OCI-LY7 (cell line): Measurements from ENCODE around the gene SUSD4. TPM values are rescaled to one million over a fixed set of nuclear protein-coding genes. Genes with fewer than 3 reads are reported as not detected.

ENCODE experiments used
- BruUV-seq: library from RNA; stranded (reverse); fragments of 400-500 nt; replicated peaks from 2 replicates; lab custom pipeline; 2021; lab: Mats Ljungman, UMichigan
- CTCF ChIA-PET: fragments of 300-600 bp; sonication (Branson Sonifier 250); formaldehyde crosslinking; loops from one replicate; lab custom pipeline; 2022; ENCODE audit warnings: antibody characterized with exemption; ENCODE audit not compliant: unreplicated experiment; lab: Charles Lee
- POLR2A ChIA-PET: fragments of 300-600 bp; sonication (Branson Sonifier 250); formaldehyde crosslinking; loops from one replicate; lab custom pipeline; 2022; ENCODE audit warnings: antibody characterized with exemption; lab: Charles Lee
- DNase-seq: peaks from one replicate; pipeline ENCODE4 v3.0.0-alpha.2; 2015; ENCODE audit warnings: low spot score
- H2AFZ ChIP-seq: fragments of 200-600 bp; sonication (generic), shearing (Covaris generic); 2 replicates; pipeline ENCODE4 v1.6.1; 2014; ENCODE audit warnings: mild to moderate bottlenecking, antibody characterized with exemption, low read length, moderate library complexity
- H3K27ac ChIP-seq: fragments of 200-600 bp; sonication (generic); 2 replicates; pipeline ENCODE4 v1.5.1; 2014; ENCODE audit warnings: mixed run types, low read depth, mild to moderate bottlenecking, moderate library complexity, low read length, inconsistent platforms; ENCODE audit not compliant: poor library complexity, severe bottlenecking
- H3K36me3 ChIP-seq: fragments of 200-600 bp; sonication (generic); 2 replicates; pipeline ENCODE4 v1.6.1; 2014; ENCODE audit warnings: mild to moderate bottlenecking, antibody characterized with exemption, low read length, moderate library complexity, mixed read lengths; ENCODE audit not compliant: insufficient read depth
- H3K4me1 ChIP-seq: fragments of 200-600 bp; sonication (generic); 2 replicates; pipeline ENCODE4 v1.5.1; 2014; ENCODE audit warnings: mild to moderate bottlenecking, low read length; ENCODE audit not compliant: insufficient read depth, poor library complexity, severe bottlenecking
- H3K4me2 ChIP-seq: fragments of 200-600 bp; sonication (generic); 2 replicates; pipeline ENCODE4 v1.6.1; 2014; ENCODE audit warnings: mild to moderate bottlenecking, low read length
- H3K4me3 ChIP-seq: fragments of 200-600 bp; sonication (generic); 2 replicates; pipeline ENCODE4 v1.5.1; 2014; ENCODE audit warnings: mild to moderate bottlenecking, low read depth, low read length; ENCODE audit not compliant: poor library complexity, severe bottlenecking
- H3K79me2 ChIP-seq: fragments of 200-600 bp; sonication (generic); 2 replicates; pipeline ENCODE4 v1.6.1; 2016; ENCODE audit warnings: low read depth, mild to moderate bottlenecking, low read length, moderate library complexity, mixed read lengths; ENCODE audit not compliant: insufficient read depth
- H3K9me2 ChIP-seq: fragments of 200-600 bp; sonication (generic); 2 replicates; pipeline ENCODE4 v1.6.1; 2016; ENCODE audit warnings: mild to moderate bottlenecking, low read length, mixed read lengths; ENCODE audit not compliant: insufficient read depth
- H3K9me3 ChIP-seq: fragments of 200-600 bp; sonication (generic); 2 replicates; pipeline ENCODE4 v1.6.1; 2014; ENCODE audit warnings: mild to moderate bottlenecking, mixed run types, low read length, mixed read lengths
- H4K20me1 ChIP-seq: fragments of 200-600 bp; sonication (generic); 2 replicates; pipeline ENCODE4 v1.6.1; 2014; ENCODE audit warnings: mild to moderate bottlenecking, antibody characterized with exemption, low read length, moderate library complexity, mixed read lengths; ENCODE audit not compliant: insufficient read depth
- CTCF ChIP-seq: fragments of 200-600 bp; sonication (generic); conservative IDR thresholded peaks from 2 replicates; pipeline ENCODE4 v1.5.1; 2014; ENCODE audit warnings: mild to moderate bottlenecking, antibody characterized with exemption, low read length, moderate library complexity, mixed read lengths
- EZH2phosphoT487 ChIP-seq: fragments of 200-600 bp; sonication (generic); IDR thresholded peaks from 2 replicates; pipeline ENCODE4 v1.6.1; 2018; ENCODE audit warnings: low read depth, borderline replicate concordance, mild to moderate bottlenecking, mixed run types, antibody characterized with exemption, low read length, moderate library complexity, mixed read lengths
- intact Hi-C: fragments of 100-400 bp; cut with micrococcal nuclease; formaldehyde crosslinking; loops from one replicate; pipeline ENCODE4 v1.10.0; 2022; ENCODE audit not compliant: unreplicated experiment
- total RNA-seq, 2 experiments: library from RNA; depleted of rRNA in 1 of 2; stranded (reverse); fragments of >200 nt in 1 of 2; shearing (Covaris generic) in 1 of 2; gene quantifications; 2 replicates each; pipeline ENCODE4 v1.2.3, GENCODE V29; 2014 to 2022

Gene SUSD4
- total RNA-seq, 2 experiments from 2014 or later: 0.42 TPM; not detected in 1

- DNase-seq: no peak
- ChIA-PET CTCF (no interaction called here), POLR2A (interaction anchor here (0.8 kb wide), 2 partner anchors 12 to 29 kb away, joined by 4 to 6 read pairs; no protein-coding TSS in a partner anchor)
- H3K4me1 ChIP-seq: no peaks in the 10 kb centered on the region
- H3K9me3 ChIP-seq: no peaks in the 10 kb centered on the region
- no peaks in the 10 kb centered on the region for H3K9me2 ChIP-seq
- H3K36me3 ChIP-seq: no peaks in the 10 kb centered on the region
- TF ChIP-seq CTCF (no peak), EZH2phosphoT487 (no peak)
- BruUV-seq: no TSS peak
- H2AFZ ChIP-seq: no peak overlapping the region
- intact Hi-C loops: no loop called here
- no peaks in the 10 kb centered on the region for H4K20me1 ChIP-seq
- no peak overlapping the region for H3K4me2 ChIP-seq
- no peak overlapping the region for H3K27ac ChIP-seq
- H3K4me3 ChIP-seq: no peak overlapping the region
- no peaks in the 10 kb centered on the region for H3K79me2 ChIP-seq
These were observed 165.9 kb downstream of the SUSD4 start for GRCh38 chr1:223197923-223198627.

GRCh38 chr1:223189903-223190724 lies 173.9 kb downstream of the SUSD4 start:
- POLR2A ChIA-PET: no interaction called here
- H3K4me3 ChIP-seq: no peak overlapping the region
- H3K9me3 ChIP-seq: no peaks in the 10 kb centered on the region
- H3K9me2 ChIP-seq: no peaks in the 10 kb centered on the region
- no peak for DNase-seq
- no peaks in the 10 kb centered on the region for H3K4me1 ChIP-seq
- H4K20me1 ChIP-seq: no peaks in the 10 kb centered on the region
- H3K36me3 ChIP-seq: no peaks in the 10 kb centered on the region
- H2AFZ ChIP-seq: no peak overlapping the region
- intact Hi-C loops: no loop called here
- no peak for TF ChIP-seq EZH2phosphoT487
- TF ChIP-seq CTCF: no peak
- H3K4me2 ChIP-seq: no peak overlapping the region
- H3K79me2 ChIP-seq: no peaks in the 10 kb centered on the region
- CTCF ChIA-PET: no interaction called here
- BruUV-seq: no TSS peak
- H3K27ac ChIP-seq: no peak overlapping the region
